ENCODE measurements around the gene KIF12.

KIF12 gene

DNA sequence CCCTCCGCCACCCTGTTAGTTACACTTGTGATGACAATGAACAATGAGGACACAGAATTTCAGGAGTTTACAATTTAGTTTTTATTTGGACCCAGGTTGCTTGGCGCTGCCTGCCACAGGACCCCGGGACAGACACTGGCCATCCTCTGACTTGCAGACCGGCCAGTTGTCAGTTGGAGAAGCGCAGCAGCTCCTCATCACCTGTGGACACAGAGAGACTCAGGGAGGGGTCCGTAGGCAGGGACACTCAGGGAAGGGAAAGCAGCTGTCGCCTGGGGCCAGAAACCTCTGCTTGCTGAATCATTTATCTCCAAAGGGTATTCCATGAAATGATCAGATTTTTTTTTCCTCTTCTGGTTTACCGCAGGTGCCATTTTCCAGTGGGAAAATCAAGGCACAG lies 39.0 kb downstream of the KIF12 start:
- Histone ChIP-seq H2BK12ac (ENCODE audit: low read length) (no peak overlapping the region), H3K9me3 (ENCODE audit: insufficient read depth, low read depth, low read length) (no peaks in the 10 kb centered on the region), H2BK5ac (ENCODE audit: low read depth, low read length, poor library complexity) (no peak overlapping the region), H2AK5ac (ENCODE audit: low read length) (no peak overlapping the region), H4K8ac (ENCODE audit: low read depth, low read length) (no peak overlapping the region), H3K4me1 (ENCODE audit: control insufficient read depth in 1 of 2, insufficient read depth in 2 of 2, low read length in 2 of 2) (no peaks in the 10 kb centered on the region), H3K79me1 (ENCODE audit: low read length) (no peaks in the 10 kb centered on the region), H3K9ac (ENCODE audit: low read length) (no peak overlapping the region), H3K27me3 (ENCODE audit: insufficient read depth, low read length) (no peaks in the 10 kb centered on the region), H3K4ac (ENCODE audit: low read depth, low read length) (no peak overlapping the region), H2AFZ (ENCODE audit: insufficient read depth, low read length, poor library complexity) (no peak overlapping the region), H4K12ac (ENCODE audit: low read depth, low read length) (no peak overlapping the region), H3K14ac (ENCODE audit: low read length) (no peak overlapping the region), H3K79me2 (ENCODE audit: control insufficient read depth, insufficient read depth, low read length, poor library complexity) (no peaks in the 10 kb centered on the region), H3K4me3 (ENCODE audit: low read depth, low read length) (no peak overlapping the region), H2BK120ac (ENCODE audit: insufficient read depth, low read length, poor library complexity) (no peak overlapping the region), H4K91ac (ENCODE audit: low read depth, low read length) (no peak overlapping the region), H3K27ac (ENCODE audit: low read depth, low read length) (no peak overlapping the region), H3K4me2 (ENCODE audit: low read length) (no peak overlapping the region), H3K23ac (ENCODE audit: low read length) (no peak overlapping the region), H3K36me3 (ENCODE audit: control insufficient read depth in 1 of 2, insufficient read depth in 2 of 2, low read length in 2 of 2) (no peaks in the 10 kb centered on the region), H3K18ac (ENCODE audit: low read length) (no peak overlapping the region)
- no CpG with 5 or more reads among the region's 8 CpGs for WGBS (ENCODE audit: extremely low coverage, insufficient coverage, insufficient read length)
- no peak for DNase-seq

DNA sequence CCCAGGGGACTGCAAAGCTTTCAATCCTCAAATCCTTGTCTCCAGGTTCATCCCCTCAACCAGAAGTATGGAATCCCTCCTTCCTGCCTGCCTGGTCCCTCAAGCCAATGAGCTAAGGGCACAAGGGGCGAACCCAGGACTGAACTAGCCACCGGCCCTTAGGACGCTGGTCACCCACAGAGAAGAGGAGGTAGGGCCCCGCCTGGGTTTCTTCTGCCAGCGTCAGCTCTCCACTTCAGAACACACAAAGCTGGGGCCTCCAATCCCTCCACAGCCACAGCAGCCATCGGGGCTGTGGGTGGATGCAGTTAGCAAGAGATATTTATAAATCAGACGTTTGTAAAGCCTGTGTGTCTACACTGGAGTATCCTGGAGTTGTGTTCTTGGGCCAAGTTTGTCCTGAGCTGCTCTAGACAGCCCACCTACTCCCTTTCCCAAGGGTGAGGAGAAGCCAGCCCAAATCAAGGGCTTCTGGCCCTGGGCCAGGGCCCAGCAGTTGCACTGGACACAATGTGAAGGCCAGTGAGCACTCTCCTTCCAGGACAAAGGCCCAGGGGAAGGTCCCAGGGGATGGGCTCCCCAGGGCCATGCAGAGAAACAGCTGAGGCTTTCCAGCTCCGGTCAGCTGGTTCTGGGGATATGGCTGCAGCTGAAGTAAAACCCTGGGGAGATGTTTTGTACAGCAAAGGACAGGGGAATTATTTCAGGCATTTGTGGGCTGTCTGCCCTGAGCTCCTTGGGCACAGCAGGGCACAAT lies 39.9 kb downstream of the KIF12 start:
- H4K8ac ChIP-seq (ENCODE audit: low read depth, low read length) = no peak overlapping the region
- H3K36me3 ChIP-seq (ENCODE audit: control insufficient read depth in 1 of 2, insufficient read depth in 2 of 2, low read length in 2 of 2) = no peaks in the 10 kb centered on the region
- H3K4me2 ChIP-seq (ENCODE audit: low read length) = no peak overlapping the region
- no peaks in the 10 kb centered on the region for H3K9me3 ChIP-seq (ENCODE audit: insufficient read depth, low read depth, low read length)
- H3K79me1 ChIP-seq (ENCODE audit: low read length) = no peaks in the 10 kb centered on the region
- no peak overlapping the region for H3K9ac ChIP-seq (ENCODE audit: low read length)
- H2BK12ac ChIP-seq (ENCODE audit: low read length) = no peak overlapping the region
- H2BK120ac ChIP-seq (ENCODE audit: insufficient read depth, low read length, poor library complexity) = no peak overlapping the region
- H3K27me3 ChIP-seq (ENCODE audit: insufficient read depth, low read length) = no peaks in the 10 kb centered on the region
- H3K4me3 ChIP-seq (ENCODE audit: low read depth, low read length) = no peak overlapping the region
- no peak overlapping the region for H3K27ac ChIP-seq (ENCODE audit: low read depth, low read length)
- no peak overlapping the region for H3K23ac ChIP-seq (ENCODE audit: low read length)
- H4K12ac ChIP-seq (ENCODE audit: low read depth, low read length) = no peak overlapping the region
- H4K91ac ChIP-seq (ENCODE audit: low read depth, low read length) = no peak overlapping the region
- H2AK5ac ChIP-seq (ENCODE audit: low read length) = no peak overlapping the region
- H2AFZ ChIP-seq (ENCODE audit: insufficient read depth, low read length, poor library complexity) = no peak overlapping the region
- no peak overlapping the region for H3K4ac ChIP-seq (ENCODE audit: low read depth, low read length)
- H3K4me1 ChIP-seq (ENCODE audit: control insufficient read depth in 1 of 2, insufficient read depth in 2 of 2, low read length in 2 of 2) = no peaks in the 10 kb centered on the region
- H2BK5ac ChIP-seq (ENCODE audit: low read depth, low read length, poor library complexity) = no peak overlapping the region
- DNase-seq = no peak
- no peaks in the 10 kb centered on the region for H3K79me2 ChIP-seq (ENCODE audit: control insufficient read depth, insufficient read depth, low read length, poor library complexity)
- H3K14ac ChIP-seq (ENCODE audit: low read length) = no peak overlapping the region
- no peak overlapping the region for H3K18ac ChIP-seq (ENCODE audit: low read length)
- WGBS (ENCODE audit: extremely low coverage, insufficient coverage, insufficient read length) = no CpG with 5 or more reads among the region's 8 CpGs

DNA sequence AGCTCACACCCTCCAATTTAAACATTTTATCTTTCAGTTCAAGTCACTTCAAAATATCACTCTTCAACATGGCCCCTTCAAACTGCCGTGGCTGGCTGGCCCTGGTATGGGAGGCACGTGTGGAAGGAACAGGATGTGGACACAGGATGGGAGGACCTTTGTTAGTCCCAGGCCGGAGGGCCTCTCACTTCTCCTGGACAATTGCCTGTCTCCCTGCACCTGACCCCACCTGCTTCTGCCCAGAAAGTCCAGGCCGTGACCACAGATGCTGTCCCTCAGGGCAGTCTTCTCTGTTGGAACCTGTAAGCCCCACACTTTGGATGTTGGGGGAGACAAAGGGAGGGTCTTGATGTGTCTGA lies 40.4 kb downstream of the KIF12 start:
- Histone ChIP-seq H3K9me3 (ENCODE audit: insufficient read depth, low read depth, low read length) (no peaks in the 10 kb centered on the region), H3K23ac (ENCODE audit: low read length) (no peak overlapping the region), H3K27ac (ENCODE audit: low read depth, low read length) (no peak overlapping the region), H3K79me1 (ENCODE audit: low read length) (no peaks in the 10 kb centered on the region), H3K18ac (ENCODE audit: low read length) (no peak overlapping the region), H4K12ac (ENCODE audit: low read depth, low read length) (no peak overlapping the region), H2AFZ (ENCODE audit: insufficient read depth, low read length, poor library complexity) (no peak overlapping the region), H2BK5ac (ENCODE audit: low read depth, low read length, poor library complexity) (no peak overlapping the region), H3K36me3 (ENCODE audit: control insufficient read depth in 1 of 2, insufficient read depth in 2 of 2, low read length in 2 of 2) (peaks cover 0 to 1% of the 10 kb centered on the region in 2 experiments), H2BK12ac (ENCODE audit: low read length) (no peak overlapping the region), H3K79me2 (ENCODE audit: control insufficient read depth, insufficient read depth, low read length, poor library complexity) (no peaks in the 10 kb centered on the region), H3K27me3 (ENCODE audit: insufficient read depth, low read length) (no peaks in the 10 kb centered on the region), H4K91ac (ENCODE audit: low read depth, low read length) (no peak overlapping the region), H3K14ac (ENCODE audit: low read length) (no peak overlapping the region), H3K4me2 (ENCODE audit: low read length) (no peak overlapping the region), H3K4me3 (ENCODE audit: low read depth, low read length) (no peak overlapping the region), H2AK5ac (ENCODE audit: low read length) (no peak overlapping the region), H4K8ac (ENCODE audit: low read depth, low read length) (no peak overlapping the region), H3K9ac (ENCODE audit: low read length) (no peak overlapping the region), H3K4me1 (ENCODE audit: control insufficient read depth in 1 of 2, insufficient read depth in 2 of 2, low read length in 2 of 2) (no peaks in the 10 kb centered on the region), H3K4ac (ENCODE audit: low read depth, low read length) (no peak overlapping the region), H2BK120ac (ENCODE audit: insufficient read depth, low read length, poor library complexity) (no peak overlapping the region)
- DNase-seq = no peak
- WGBS (ENCODE audit: extremely low coverage, insufficient coverage, insufficient read length) = no CpG with 5 or more reads among the region's 4 CpGs

DNA sequence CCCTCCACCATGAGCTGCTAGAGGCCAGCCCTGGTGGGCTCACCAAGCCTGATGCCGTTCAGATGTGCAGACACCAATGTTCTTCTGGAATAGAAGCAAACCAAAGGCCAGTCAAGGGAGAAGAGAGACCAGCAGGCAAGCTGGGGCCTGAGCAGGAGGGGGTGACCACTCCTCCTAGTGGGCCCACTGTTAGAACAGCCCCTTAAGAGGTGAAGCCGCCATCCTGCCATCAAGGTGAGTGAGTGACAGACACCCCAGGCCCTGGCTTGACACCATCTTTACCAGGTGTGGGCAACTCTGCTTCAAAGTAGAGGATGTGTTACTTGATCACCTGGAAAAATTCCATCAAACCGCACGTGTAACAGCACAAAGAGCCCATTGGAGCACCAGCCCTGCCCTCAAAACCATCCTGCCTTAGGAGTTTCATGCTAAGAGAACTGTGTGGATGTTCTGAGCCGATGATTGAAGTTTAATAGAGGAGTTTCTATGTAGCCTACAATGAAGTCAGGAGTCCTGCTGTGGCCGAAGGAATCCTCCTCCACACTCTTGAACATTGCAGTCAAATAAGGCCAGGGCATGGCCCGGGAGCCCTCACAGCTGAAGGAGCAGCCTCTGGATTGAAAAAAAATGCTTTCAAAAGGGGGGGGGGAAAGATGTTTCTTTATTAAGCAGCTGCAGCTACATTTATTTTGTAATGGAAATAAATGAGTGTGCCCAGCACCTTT lies 41.8 kb downstream of the KIF12 start:
- Histone ChIP-seq H3K9ac (ENCODE audit: low read length) (no peak overlapping the region), H3K14ac (ENCODE audit: low read length) (no peak overlapping the region), H2AFZ (ENCODE audit: insufficient read depth, low read length, poor library complexity) (no peak overlapping the region), H3K36me3 (ENCODE audit: control insufficient read depth in 1 of 2, insufficient read depth in 2 of 2, low read length in 2 of 2) (peaks cover 0 to 3% of the 10 kb centered on the region in 2 experiments), H3K27ac (ENCODE audit: low read depth, low read length) (no peak overlapping the region), H2BK12ac (ENCODE audit: low read length) (no peak overlapping the region), H2AK5ac (ENCODE audit: low read length) (no peak overlapping the region), H3K4me1 (ENCODE audit: control insufficient read depth in 1 of 2, insufficient read depth in 2 of 2, low read length in 2 of 2) (no peaks in the 10 kb centered on the region), H3K4me2 (ENCODE audit: low read length) (no peak overlapping the region), H3K9me3 (ENCODE audit: insufficient read depth, low read depth, low read length) (no peaks in the 10 kb centered on the region), H3K4me3 (ENCODE audit: low read depth, low read length) (no peak overlapping the region), H3K18ac (ENCODE audit: low read length) (no peak overlapping the region), H3K27me3 (ENCODE audit: insufficient read depth, low read length) (no peaks in the 10 kb centered on the region), H2BK120ac (ENCODE audit: insufficient read depth, low read length, poor library complexity) (no peak overlapping the region), H2BK5ac (ENCODE audit: low read depth, low read length, poor library complexity) (no peak overlapping the region), H4K91ac (ENCODE audit: low read depth, low read length) (no peak overlapping the region), H3K79me1 (ENCODE audit: low read length) (no peaks in the 10 kb centered on the region), H3K23ac (ENCODE audit: low read length) (no peak overlapping the region), H4K8ac (ENCODE audit: low read depth, low read length) (no peak overlapping the region), H3K4ac (ENCODE audit: low read depth, low read length) (no peak overlapping the region), H4K12ac (ENCODE audit: low read depth, low read length) (no peak overlapping the region), H3K79me2 (ENCODE audit: control insufficient read depth, insufficient read depth, low read length, poor library complexity) (no peaks in the 10 kb centered on the region)
- DNase-seq = no peak
- no CpG with 5 or more reads among the region's 7 CpGs for WGBS (ENCODE audit: extremely low coverage, insufficient coverage, insufficient read length)
